NT2/D1 (cell line): ENCODE results near the gene CAMTA1.

Experiments used
- SUZ12 ChIP-seq: IDR thresholded peaks from 2 replicates; pipeline ENCODE4 v1.6.1; 2011; ENCODE audit not compliant: insufficient read length, insufficient read depth; ENCODE audit errors: extremely low read depth
- ZNF274 ChIP-seq: IDR thresholded peaks from 2 replicates; pipeline ENCODE4 v1.6.1; 2011; ENCODE audit warnings: mild to moderate bottlenecking, low read depth, low read length

- no peak for TF ChIP-seq SUZ12
- no peak for TF ChIP-seq ZNF274
Measured at GRCh38 chr1:7224644-7225043, 439.4 kb downstream of the CAMTA1 start.
